Kidney tubule cell (primary cell): Measurements from ENCODE around the gene ONECUT2.

Experiments
- DNase-seq: peaks from one replicate; pipeline ENCODE4 v3.0.0-alpha.2; 2018; ENCODE audit warnings: low spot score

The ONECUT2 gene

DNA sequence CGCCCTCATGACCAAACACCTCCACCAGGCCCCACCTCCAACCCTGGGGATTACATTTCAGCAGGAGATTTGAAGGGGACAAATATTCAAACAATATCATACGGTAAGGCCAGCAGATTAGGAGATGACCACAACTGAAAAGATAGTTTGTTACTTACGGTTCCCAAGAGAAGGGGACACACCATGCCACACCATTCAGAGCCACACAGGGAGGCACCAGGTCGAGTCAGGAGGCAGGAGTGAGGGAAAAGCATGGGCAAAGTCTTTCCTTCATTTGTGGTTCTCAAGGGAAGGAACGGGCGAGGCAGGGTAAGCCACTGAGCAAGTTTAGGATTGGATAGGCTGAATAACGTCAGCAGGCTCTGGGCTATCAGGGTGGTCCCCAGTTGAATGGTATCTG lies 94.0 kb downstream of the ONECUT2 start:
- DNase-seq, result no peak

DNA sequence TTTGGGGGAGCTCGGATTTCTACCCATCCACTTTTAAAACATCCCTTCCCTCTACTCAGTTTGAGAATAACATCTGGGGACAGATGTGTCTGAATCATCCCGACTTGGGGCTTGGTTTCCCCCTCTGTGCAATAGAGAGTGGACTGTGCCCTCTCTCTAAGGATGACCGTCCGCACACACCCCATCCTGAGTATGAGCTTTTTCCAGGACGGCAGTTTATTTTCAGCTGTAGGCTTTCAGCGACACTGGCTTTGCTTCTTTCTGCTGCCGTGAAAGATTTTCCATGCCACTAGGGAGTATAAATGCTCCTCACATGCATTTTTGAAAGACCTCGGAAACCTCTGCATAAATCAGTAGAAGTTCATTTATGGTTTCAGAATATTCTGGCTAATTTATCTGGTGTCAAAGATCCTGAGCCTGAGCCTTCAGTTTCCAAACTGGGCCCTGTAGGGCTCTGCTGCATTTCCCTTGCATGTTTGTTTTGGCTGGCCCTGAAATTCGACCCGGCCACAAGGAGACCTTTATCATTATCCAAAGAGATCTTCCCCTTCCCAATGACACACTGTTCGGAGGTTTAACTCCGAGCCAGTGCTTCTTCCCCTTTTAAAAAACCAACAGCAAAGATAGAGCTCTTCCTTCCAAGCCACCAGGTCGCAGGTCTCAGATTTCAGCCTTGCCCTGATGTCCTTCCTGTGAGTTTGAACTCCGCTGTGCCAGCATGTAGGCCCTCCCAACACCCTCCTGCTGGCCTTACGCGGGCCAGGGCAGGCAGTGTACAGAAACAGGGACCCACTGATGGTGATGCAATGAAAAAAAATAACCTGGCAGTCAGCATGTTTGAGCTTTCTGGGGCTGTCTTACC lies 98.1 kb downstream of the ONECUT2 start:
- DNase-seq, result no peak

- no peak for DNase-seq
Measured at GRCh38 chr18:57533868-57534510, 98.8 kb downstream of the ONECUT2 start.

- DNase-seq, result no peak
Measured at GRCh38 chr18:57534511-57534909, 99.3 kb downstream of the ONECUT2 start.

DNA sequence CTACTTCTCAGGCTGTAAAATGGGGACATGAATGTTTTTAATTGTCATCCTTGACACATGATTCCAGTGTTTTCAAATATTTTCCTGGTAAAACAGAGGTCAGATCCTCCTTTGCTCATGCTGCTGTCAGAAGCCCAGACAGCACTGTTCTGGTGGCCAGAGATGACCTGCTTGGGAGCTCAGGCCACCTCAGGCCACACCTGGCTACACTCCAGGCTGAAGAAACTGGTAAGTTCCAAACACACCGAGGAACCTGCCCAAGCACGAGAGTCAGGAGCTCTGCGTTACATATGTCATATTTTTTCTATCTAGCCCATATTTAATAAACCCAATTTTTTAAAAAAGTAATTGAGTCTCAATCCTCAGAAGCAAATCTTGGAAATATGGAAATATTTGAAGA lies 103.4 kb downstream of the ONECUT2 start:
- DNase-seq, result no peak

GRCh38 chr18:57539702-57540101 lies 104.5 kb downstream of the ONECUT2 start:
- DNase-seq, result no peak
